ENCODE measurements around the gene TCAIM. TPM values are rescaled to one million over a fixed set of nuclear protein-coding genes. Genes with fewer than 3 reads are reported as not detected.
"Not testable (repeated sequence)": the region's sequence is repeated elsewhere in the genome, so short reads cannot be mapped to it uniquely, and the experiment has no call there.

Gene TCAIM
- total and polyA plus RNA-seq, 10 of the 15 experiments (the other 5 are each of a cell fraction or from before 2014, with no cell fraction given) = 14.5 to 22.9 (median 17.8) TPM

DNA sequence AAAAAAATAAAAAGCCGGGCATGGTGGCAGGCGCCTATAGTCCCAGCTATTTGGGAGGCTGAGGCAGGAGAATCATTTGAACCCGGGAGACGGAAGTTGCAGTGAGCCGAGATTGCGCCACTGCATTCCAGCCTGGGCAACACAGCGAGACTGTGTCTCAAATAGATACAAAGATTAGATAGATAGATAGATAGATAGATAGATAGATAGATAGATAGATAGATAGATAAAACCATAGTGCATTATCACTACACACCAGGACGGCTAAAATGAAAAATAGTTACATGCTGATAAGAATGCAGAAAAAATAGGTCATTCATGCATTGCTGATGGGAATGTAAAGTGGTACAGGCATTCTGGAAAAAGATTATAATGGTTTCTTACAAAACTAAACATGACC lies 59.7 kb downstream of the TCAIM start:
- H4K20me1 ChIP-seq (ENCODE audit: control insufficient read depth, insufficient read depth); in situ Hi-C loops (cut with MboI); BruUV-seq (replicated peaks); FAIRE-seq; H3K36me3 ChIP-seq (ENCODE audit: control insufficient read depth in 2 of 2, insufficient read depth in 2 of 2, low read length in 1 of 2); H3K4me2 ChIP-seq (ENCODE audit: control insufficient read depth, insufficient read depth); SMC1A ChIA-PET (ENCODE audit: uncharacterized antibody, unreplicated experiment); H3K27ac ChIP-seq (ENCODE audit: control insufficient read depth, insufficient read depth); H3K4me3 ChIP-seq; RAD21 ChIA-PET (ENCODE audit: unreplicated experiment); DNase-seq (ENCODE audit: low read depth, low spot score); H3K9me3 ChIP-seq (replicated peaks; ENCODE audit: control insufficient read depth, insufficient read depth, low read length); H3K4me1 ChIP-seq (ENCODE audit: control insufficient read depth, insufficient read depth, low read length); H3K79me2 ChIP-seq (ENCODE audit: control insufficient read depth, insufficient read depth, low read length); ATAC-seq; POLR2A ChIA-PET; intact Hi-C loops (cut with micrococcal nuclease; ENCODE audit: unreplicated experiment); H3K27me3 ChIP-seq (replicated peaks in 1 of 2; ENCODE audit: control insufficient read depth in 2 of 2, insufficient read depth in 2 of 2, low read length in 1 of 2); H2AFZ ChIP-seq (ENCODE audit: control insufficient read depth, low read depth, low read length); H3K9ac ChIP-seq (ENCODE audit: control insufficient read depth, insufficient read depth, low read length): not testable (repeated sequence)
- 95% methylated on average over 8 of the region's 8 CpGs for WGBS (ENCODE audit: insufficient coverage, insufficient replicate concordance, low lambda C conversion rate, missing lambda C conversion rate)
- CTCF ChIA-PET = interaction anchor here (0.6 kb wide), 1 partner anchor 1826 kb away, joined by 3 read pairs; no protein-coding TSS in a partner anchor

GRCh38 chr3:44398853-44399252 lies 60.3 kb downstream of the TCAIM start:
- BruUV-seq (replicated peaks) = no TSS peak
- intact Hi-C loops (cut with micrococcal nuclease; ENCODE audit: unreplicated experiment) (no loop called here), in situ Hi-C loops (cut with MboI) (no loop called here)
- no peak overlapping the region for H3K4me3 ChIP-seq
- no peaks in the 10 kb centered on the region for H3K79me2 ChIP-seq (ENCODE audit: control insufficient read depth, insufficient read depth, low read length)
- no peaks in the 10 kb centered on the region for H3K4me1 ChIP-seq (ENCODE audit: control insufficient read depth, insufficient read depth, low read length)
- peaks cover 0 to 2% of the 10 kb centered on the region in 2 experiments; a peak in 1 of 4 replicates for H3K36me3 ChIP-seq (ENCODE audit: control insufficient read depth in 2 of 2, insufficient read depth in 2 of 2, low read length in 1 of 2)
- ChIA-PET SMC1A (ENCODE audit: uncharacterized antibody, unreplicated experiment) (no interaction called here), CTCF (no interaction called here), RAD21 (ENCODE audit: unreplicated experiment) (no interaction called here), POLR2A (no interaction called here)
- ATAC-seq (no peak), FAIRE-seq (no peak), DNase-seq (ENCODE audit: low read depth, low spot score) (no peak)
- no peaks in the 10 kb centered on the region for H3K9me3 ChIP-seq (replicated peaks; ENCODE audit: control insufficient read depth, insufficient read depth, low read length)
- no peaks in the 10 kb centered on the region for H4K20me1 ChIP-seq (ENCODE audit: control insufficient read depth, insufficient read depth)
- H3K4me2 ChIP-seq (ENCODE audit: control insufficient read depth, insufficient read depth) = no peak overlapping the region
- no peak overlapping the region for H2AFZ ChIP-seq (ENCODE audit: control insufficient read depth, low read depth, low read length)
- no peaks in the 10 kb centered on the region for H3K27me3 ChIP-seq (replicated peaks in 1 of 2; ENCODE audit: control insufficient read depth in 2 of 2, insufficient read depth in 2 of 2, low read length in 1 of 2)
- H3K9ac ChIP-seq (ENCODE audit: control insufficient read depth, insufficient read depth, low read length) = no peak overlapping the region
- 79% methylated on average over 4 of the region's 4 CpGs for WGBS (ENCODE audit: insufficient coverage, insufficient replicate concordance, low lambda C conversion rate, missing lambda C conversion rate)
- H3K27ac ChIP-seq (ENCODE audit: control insufficient read depth, insufficient read depth) = no peak overlapping the region
- TF ChIP-seq RUNX3 (IDR thresholded peaks at IDR 0.05; ENCODE audit: low read length) = no peak
- no peak for TF ChIP-seq SREBF2 (IDR thresholded peaks at IDR 0.05; ENCODE audit: low read length)
- TF ChIP-seq IKZF1 (conservative IDR thresholded peaks at IDR 0.05) = no peak
- TF ChIP-seq NR2F1 (conservative IDR thresholded peaks at IDR 0.05) = no peak
- no peak for TF ChIP-seq IKZF2 (IDR thresholded peaks at IDR 0.05)
- TF ChIP-seq E2F8 (IDR thresholded peaks at IDR 0.05; ENCODE audit: low read depth, partially characterized antibody) = no peak
- TF ChIP-seq, protein P1, sequence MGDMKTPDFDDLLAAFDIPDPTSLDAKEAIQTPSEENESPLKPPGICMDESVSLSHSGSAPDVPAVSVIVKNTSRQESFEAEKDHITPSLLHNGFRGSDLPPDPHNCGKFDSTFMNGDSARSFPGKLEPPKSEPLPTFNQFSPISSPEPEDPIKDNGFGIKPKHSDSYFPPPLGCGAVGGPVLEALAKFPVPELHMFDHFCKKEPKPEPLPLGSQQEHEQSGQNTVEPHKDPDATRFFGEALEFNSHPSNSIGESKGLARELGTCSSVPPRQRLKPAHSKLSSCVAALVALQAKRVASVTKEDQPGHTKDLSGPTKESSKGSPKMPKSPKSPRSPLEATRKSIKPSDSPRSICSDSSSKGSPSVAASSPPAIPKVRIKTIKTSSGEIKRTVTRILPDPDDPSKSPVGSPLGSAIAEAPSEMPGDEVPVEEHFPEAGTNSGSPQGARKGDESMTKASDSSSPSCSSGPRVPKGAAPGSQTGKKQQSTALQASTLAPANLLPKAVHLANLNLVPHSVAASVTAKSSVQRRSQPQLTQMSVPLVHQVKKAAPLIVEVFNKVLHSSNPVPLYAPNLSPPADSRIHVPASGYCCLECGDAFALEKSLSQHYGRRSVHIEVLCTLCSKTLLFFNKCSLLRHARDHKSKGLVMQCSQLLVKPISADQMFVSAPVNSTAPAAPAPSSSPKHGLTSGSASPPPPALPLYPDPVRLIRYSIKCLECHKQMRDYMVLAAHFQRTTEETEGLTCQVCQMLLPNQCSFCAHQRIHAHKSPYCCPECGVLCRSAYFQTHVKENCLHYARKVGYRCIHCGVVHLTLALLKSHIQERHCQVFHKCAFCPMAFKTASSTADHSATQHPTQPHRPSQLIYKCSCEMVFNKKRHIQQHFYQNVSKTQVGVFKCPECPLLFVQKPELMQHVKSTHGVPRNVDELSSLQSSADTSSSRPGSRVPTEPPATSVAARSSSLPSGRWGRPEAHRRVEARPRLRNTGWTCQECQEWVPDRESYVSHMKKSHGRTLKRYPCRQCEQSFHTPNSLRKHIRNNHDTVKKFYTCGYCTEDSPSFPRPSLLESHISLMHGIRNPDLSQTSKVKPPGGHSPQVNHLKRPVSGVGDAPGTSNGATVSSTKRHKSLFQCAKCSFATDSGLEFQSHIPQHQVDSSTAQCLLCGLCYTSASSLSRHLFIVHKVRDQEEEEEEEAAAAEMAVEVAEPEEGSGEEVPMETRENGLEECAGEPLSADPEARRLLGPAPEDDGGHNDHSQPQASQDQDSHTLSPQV (IDR thresholded peaks at IDR 0.05) = no peak
- no peak for TF ChIP-seq YY1 (IDR thresholded peaks at IDR 0.05; ENCODE audit: low read depth, low read length)
- no peak for TF ChIP-seq SMARCA5 (IDR thresholded peaks at IDR 0.05)
- TF ChIP-seq STAT3 (IDR thresholded peaks at IDR 0.05; ENCODE audit: low read depth, low read length) = no peak
- TF ChIP-seq FOS (IDR thresholded peaks at IDR 0.05; ENCODE audit: borderline replicate concordance, extremely low read depth, insufficient read length) = no peak
- TF ChIP-seq HCFC1 (IDR thresholded peaks at IDR 0.05; ENCODE audit: low read length) = no peak
- TF ChIP-seq KDM1A (IDR thresholded peaks at IDR 0.05; ENCODE audit: borderline replicate concordance) = no peak
- no peak for TF ChIP-seq CBFB (IDR thresholded peaks at IDR 0.05; ENCODE audit: low read depth)

All from GM12878 (cell line).